GM23338 (cell line): ENCODE measurements around the gene RAB39A.

Source experiments
- CTCF ChIP-seq, 2 experiments: fragments of 200-600 bp in 1 of 2; sonication (generic) in 1 of 2; conservative IDR thresholded peaks; 2 replicates each; pipeline versions ENCODE4 v1.5.1 to v1.6.1; 2016 to 2017; ENCODE audit warnings: antibody characterized with exemption in 2 of 2, low read depth in 2 of 2, mild to moderate bottlenecking in 2 of 2, moderate library complexity in 1 of 2
- EZH2 ChIP-seq: fragments of 200-600 bp; sonication (generic); IDR thresholded peaks from one replicate; pipeline ENCODE4 v1.8.0; 2017; ENCODE audit warnings: antibody characterized with exemption, mild to moderate bottlenecking, low read depth; ENCODE audit not compliant: unreplicated experiment
- EZH2phosphoT487 ChIP-seq: fragments of 200-600 bp; sonication (generic); IDR thresholded peaks from one replicate; pipeline ENCODE4 v1.8.1; 2018; ENCODE audit warnings: antibody characterized with exemption; ENCODE audit not compliant: unreplicated experiment
- JUNB ChIP-seq: IDR thresholded peaks from one replicate; pipeline ENCODE4 v1.6.1; 2016; ENCODE audit warnings: antibody characterized with exemption; ENCODE audit not compliant: unreplicated experiment
- NANOG ChIP-seq: IDR thresholded peaks from 2 replicates; pipeline ENCODE4 v1.6.1; 2016; ENCODE audit warnings: antibody characterized with exemption, borderline replicate concordance
- POLR2AphosphoS5 ChIP-seq: IDR thresholded peaks from 2 replicates; pipeline ENCODE4 v1.6.1; 2016; ENCODE audit warnings: antibody characterized with exemption, low read depth

- TF ChIP-seq CTCF (conservative IDR thresholded peaks at IDR 0.05; ENCODE audit: low read depth in 2 of 2): no peak
- TF ChIP-seq EZH2: no peak
- TF ChIP-seq NANOG: no peak
- no peak for TF ChIP-seq EZH2phosphoT487
- no peak for TF ChIP-seq POLR2AphosphoS5
- no peak for TF ChIP-seq JUNB
Observed at GRCh38 chr11:108009497-108010370, 81.5 kb downstream of the RAB39A start.
